OCI-LY1 (cell line): ENCODE data around the gene SLC22A2.

Source experiments
- H2AFZ ChIP-seq: fragments of 200-600 bp; sonication (generic), shearing (Covaris generic); 2 replicates; pipeline ENCODE4 v1.6.0; 2014; ENCODE audit warnings: antibody characterized with exemption, mild to moderate bottlenecking, low read length
- H3F3A ChIP-seq: fragments of 200-600 bp; sonication (generic), shearing (Covaris generic); 2 replicates; pipeline ENCODE4 v1.6.0; 2014; ENCODE audit warnings: mild to moderate bottlenecking, antibody characterized with exemption, low read length, moderate library complexity; ENCODE audit not compliant: insufficient read depth
- H3K27ac ChIP-seq: fragments of 200-600 bp; sonication (generic); 2 replicates; pipeline ENCODE4 v1.5.1; 2014; ENCODE audit warnings: low read length, mixed run types, mild to moderate bottlenecking, low read depth; ENCODE audit not compliant: poor library complexity, severe bottlenecking
- H3K27me3 ChIP-seq: fragments of 200-600 bp; sonication (generic); 2 replicates; pipeline ENCODE4 v1.6.0; 2014; ENCODE audit warnings: antibody characterized with exemption, mild to moderate bottlenecking, low read length, moderate library complexity; ENCODE audit not compliant: insufficient read depth
- H3K36me3 ChIP-seq: fragments of 200-600 bp; sonication (generic); 2 replicates; pipeline ENCODE4 v1.6.1; 2014; ENCODE audit warnings: mild to moderate bottlenecking, antibody characterized with exemption, low read length, moderate library complexity, mixed read lengths; ENCODE audit not compliant: insufficient read depth
- H3K4me1 ChIP-seq: fragments of 200-600 bp; sonication (generic); 2 replicates; pipeline ENCODE4 v1.5.1; 2014; ENCODE audit warnings: mild to moderate bottlenecking, low read length, moderate library complexity; ENCODE audit not compliant: insufficient read depth, severe bottlenecking
- H3K4me2 ChIP-seq: fragments of 200-600 bp; sonication (generic), shearing (Covaris generic); 2 replicates; pipeline ENCODE4 v1.6.1; 2014; ENCODE audit warnings: low read length
- H3K4me3 ChIP-seq: fragments of 200-600 bp; sonication (generic); 2 replicates; pipeline ENCODE4 v1.5.1; 2014; ENCODE audit warnings: low read length, low read depth, mild to moderate bottlenecking, mixed read lengths; ENCODE audit not compliant: poor library complexity, severe bottlenecking
- H3K79me2 ChIP-seq: fragments of 200-600 bp; shearing (Covaris generic); 2 replicates; pipeline ENCODE4 v1.6.1; 2016; ENCODE audit warnings: mixed run types, low read length, mixed read lengths; ENCODE audit not compliant: insufficient read depth
- H3K9ac ChIP-seq: fragments of 200-600 bp; sonication (generic), shearing (Covaris generic); 2 replicates; pipeline ENCODE4 v1.6.1; 2014; ENCODE audit warnings: mild to moderate bottlenecking, low read length, mixed read lengths
- H3K9me2 ChIP-seq: fragments of 200-600 bp; sonication (generic), shearing (Covaris generic); 2 replicates; pipeline ENCODE4 v1.6.1; 2014; ENCODE audit warnings: low read depth, mild to moderate bottlenecking, low read length, mixed read lengths
- H3K9me3 ChIP-seq: fragments of 200-600 bp; shearing (Covaris generic); 2 replicates; pipeline ENCODE4 v1.6.1; 2014; ENCODE audit warnings: low read length, mixed read lengths
- H4K20me1 ChIP-seq: fragments of 200-600 bp; sonication (generic), shearing (Covaris generic); 2 replicates; pipeline ENCODE4 v1.6.0; 2016; ENCODE audit warnings: mild to moderate bottlenecking, low read length; ENCODE audit not compliant: insufficient read depth
- CTCF ChIP-seq: fragments of 200-600 bp; sonication (generic), shearing (Covaris generic); IDR thresholded peaks from 2 replicates; pipeline ENCODE4 v1.5.1; 2017; ENCODE audit warnings: mild to moderate bottlenecking, antibody characterized with exemption, low read length, moderate library complexity, mixed read lengths
- EZH2 ChIP-seq: fragments of 200-600 bp; sonication (generic), shearing (Covaris generic); IDR thresholded peaks from 2 replicates; pipeline ENCODE4 v1.8.0; 2017; ENCODE audit warnings: borderline replicate concordance, mixed run types, mild to moderate bottlenecking, antibody characterized with exemption, low read length, moderate library complexity, mixed read lengths

Gene SLC22A2

GRCh38 chr6:160217073-160217472 is 41.5 kb downstream of the SLC22A2 start:
- Histone ChIP-seq H4K20me1 (no peaks in the 10 kb centered on the region), H3K9me3 (no peaks in the 10 kb centered on the region), H3K9ac (no peak overlapping the region), H3K79me2 (no peaks in the 10 kb centered on the region), H3K4me3 (no peak overlapping the region), H3K27me3 (no peaks in the 10 kb centered on the region), H3K27ac (no peak overlapping the region), H3K4me1 (no peaks in the 10 kb centered on the region), H3K9me2 (no peaks in the 10 kb centered on the region), H3K36me3 (no peaks in the 10 kb centered on the region), H3F3A (no peaks in the 10 kb centered on the region), H3K4me2 (no peak overlapping the region), H2AFZ (no peak overlapping the region)
- TF ChIP-seq EZH2 (no peak), CTCF (no peak)

GRCh38 chr6:160215232-160215631 is 43.4 kb downstream of the SLC22A2 start:
- Histone ChIP-seq H4K20me1 (no peaks in the 10 kb centered on the region), H3K36me3 (no peaks in the 10 kb centered on the region), H3K79me2 (no peaks in the 10 kb centered on the region), H3K27ac (no peak overlapping the region), H3K4me2 (no peak overlapping the region), H3F3A (no peaks in the 10 kb centered on the region), H2AFZ (no peak overlapping the region), H3K9me3 (no peaks in the 10 kb centered on the region), H3K4me1 (no peaks in the 10 kb centered on the region), H3K4me3 (no peak overlapping the region), H3K27me3 (no peaks in the 10 kb centered on the region), H3K9ac (no peak overlapping the region), H3K9me2 (no peaks in the 10 kb centered on the region)
- TF ChIP-seq EZH2 (no peak), CTCF (no peak)

GRCh38 chr6:160207618-160208017 is 51.0 kb downstream of the SLC22A2 start:
- Histone ChIP-seq H3K4me1 (no peaks in the 10 kb centered on the region), H3K36me3 (no peaks in the 10 kb centered on the region), H2AFZ (no peak overlapping the region), H3K9me3 (no peaks in the 10 kb centered on the region), H3K27me3 (no peaks in the 10 kb centered on the region), H4K20me1 (no peaks in the 10 kb centered on the region), H3K4me2 (no peak overlapping the region), H3F3A (no peaks in the 10 kb centered on the region), H3K79me2 (no peaks in the 10 kb centered on the region), H3K9ac (no peak overlapping the region), H3K9me2 (no peaks in the 10 kb centered on the region), H3K27ac (no peak overlapping the region), H3K4me3 (no peak overlapping the region)
- no peak for TF ChIP-seq EZH2
- no peak for TF ChIP-seq CTCF
